ENCODE data around the gene CITED4.
"Not testable (repeated sequence)": the region's sequence is repeated elsewhere in the genome, so short reads cannot be mapped to it uniquely, and the experiment has no call there.

Gene CITED4

DNA sequence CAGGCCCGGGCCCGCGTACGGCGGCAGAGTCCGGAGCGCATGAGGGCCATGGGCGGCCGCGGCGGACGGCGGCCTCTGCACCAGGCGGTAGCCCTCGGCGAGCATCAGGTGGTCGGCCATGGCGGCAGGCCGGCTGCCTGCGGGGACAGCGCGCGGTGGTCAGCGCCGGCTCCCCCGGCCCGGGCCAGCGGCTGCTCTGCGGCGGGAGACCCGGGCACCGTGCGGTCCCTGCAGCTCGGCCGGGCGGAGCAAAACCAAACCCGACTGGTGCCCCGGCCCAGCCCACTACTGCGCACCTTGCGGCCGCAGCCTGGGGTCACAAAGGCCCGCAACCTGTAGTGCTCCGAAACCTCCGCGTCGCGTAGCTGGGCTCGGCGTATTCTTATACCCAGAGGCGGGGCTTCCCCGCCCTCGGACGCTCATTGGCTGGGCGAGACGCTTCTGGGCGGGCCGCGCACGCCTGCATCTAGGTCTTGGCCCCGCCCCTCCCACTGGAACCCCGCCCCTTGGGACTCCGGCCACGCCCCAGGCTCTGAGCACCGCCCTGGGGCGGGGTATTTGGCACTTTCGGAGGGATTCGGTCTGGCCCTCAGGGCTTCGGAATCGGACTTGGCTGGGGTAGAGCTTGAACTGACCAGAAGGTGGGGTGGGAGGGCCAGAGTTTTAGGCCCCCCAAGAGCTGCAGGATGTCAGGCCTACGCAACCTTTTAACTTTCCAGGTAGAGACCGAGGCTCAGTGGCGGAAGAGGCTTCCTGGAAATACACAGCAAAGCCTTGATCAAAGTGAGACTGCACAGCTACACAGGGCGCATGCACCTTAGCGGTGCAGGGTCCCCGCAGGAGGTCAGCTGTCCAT, at the start of gene CITED4:
Gene CITED4, minus strand, starts transcription at position 356 of the 856 bp plus-strand sequence. Its CDS starts 236 bp downstream, at position 120.
- DNase-seq, result peak; percentile 98

GRCh38 chr1:40911105-40911504, 48.9 kb upstream of the CITED4 start:
- DNase-seq, result peak; percentile 2

GRCh38 chr1:40909281-40909680, 47.1 kb upstream of the CITED4 start:
- DNase-seq, result no peak

DNA sequence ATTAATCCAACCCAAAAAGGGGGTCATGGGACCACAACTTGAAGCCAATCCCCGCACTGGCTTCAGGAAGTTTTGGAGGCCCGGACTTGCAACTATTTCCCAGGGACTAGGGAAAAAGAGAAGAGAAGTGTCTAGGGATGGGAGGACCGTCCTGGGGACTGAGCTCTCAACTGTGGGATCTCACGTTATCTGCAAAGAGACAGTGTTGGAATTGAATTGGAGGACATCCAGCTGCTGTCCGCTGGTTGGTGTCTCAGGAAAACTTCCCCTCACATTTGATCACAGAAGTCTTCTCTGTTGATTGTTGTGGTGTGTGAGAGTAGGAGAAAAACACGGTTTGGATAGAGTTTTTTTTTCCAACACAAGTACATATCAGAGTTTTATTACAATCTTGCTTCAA, 46.2 kb upstream of the CITED4 start:
- no peak for DNase-seq

GRCh38 chr1:40907899-40908298, 45.7 kb upstream of the CITED4 start:
- DNase-seq, result peak; percentile 16

GRCh38 chr1:40906781-40907400, 44.7 kb upstream of the CITED4 start:
- DNase-seq, result no peak

DNA sequence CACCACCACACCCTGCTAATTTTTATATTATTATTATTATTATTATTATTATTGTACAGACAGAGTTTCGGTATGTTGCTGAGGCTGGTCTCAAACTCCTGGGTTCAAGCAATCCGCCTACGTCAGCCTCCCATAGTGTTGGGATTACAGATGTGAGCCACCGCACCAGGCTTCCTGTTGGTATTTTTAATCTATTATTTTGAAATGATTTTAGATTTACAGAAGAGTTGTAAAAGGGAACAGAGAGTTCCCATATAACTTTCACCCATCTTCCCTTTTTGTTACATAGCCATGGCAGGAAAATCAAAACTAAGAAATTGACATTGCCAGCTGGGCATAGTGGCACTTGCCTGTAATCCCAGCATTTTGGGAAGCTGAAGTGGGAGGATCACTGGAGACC, 42.9 kb upstream of the CITED4 start:
- DNase-seq, result no peak

DNA sequence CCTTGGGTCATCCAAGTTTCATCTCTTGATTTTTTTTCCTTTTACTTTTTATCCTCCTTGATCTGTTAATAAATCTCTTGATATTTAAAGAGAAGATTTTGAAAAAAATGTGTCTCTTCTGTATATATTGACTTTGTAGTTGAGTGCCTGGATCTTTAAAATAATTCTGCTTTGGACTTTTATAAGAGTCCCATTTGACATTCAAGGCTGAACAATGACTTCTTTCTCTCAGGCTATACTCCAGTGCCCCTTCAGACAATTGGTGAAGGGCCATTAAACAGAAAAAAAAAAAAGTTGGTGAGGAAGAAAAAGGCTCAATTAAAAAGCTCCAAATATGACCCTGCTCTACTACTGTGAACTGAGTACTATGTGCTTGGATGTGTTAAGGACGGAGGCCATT, 40.9 kb upstream of the CITED4 start:
- DNase-seq, result no peak

DNA sequence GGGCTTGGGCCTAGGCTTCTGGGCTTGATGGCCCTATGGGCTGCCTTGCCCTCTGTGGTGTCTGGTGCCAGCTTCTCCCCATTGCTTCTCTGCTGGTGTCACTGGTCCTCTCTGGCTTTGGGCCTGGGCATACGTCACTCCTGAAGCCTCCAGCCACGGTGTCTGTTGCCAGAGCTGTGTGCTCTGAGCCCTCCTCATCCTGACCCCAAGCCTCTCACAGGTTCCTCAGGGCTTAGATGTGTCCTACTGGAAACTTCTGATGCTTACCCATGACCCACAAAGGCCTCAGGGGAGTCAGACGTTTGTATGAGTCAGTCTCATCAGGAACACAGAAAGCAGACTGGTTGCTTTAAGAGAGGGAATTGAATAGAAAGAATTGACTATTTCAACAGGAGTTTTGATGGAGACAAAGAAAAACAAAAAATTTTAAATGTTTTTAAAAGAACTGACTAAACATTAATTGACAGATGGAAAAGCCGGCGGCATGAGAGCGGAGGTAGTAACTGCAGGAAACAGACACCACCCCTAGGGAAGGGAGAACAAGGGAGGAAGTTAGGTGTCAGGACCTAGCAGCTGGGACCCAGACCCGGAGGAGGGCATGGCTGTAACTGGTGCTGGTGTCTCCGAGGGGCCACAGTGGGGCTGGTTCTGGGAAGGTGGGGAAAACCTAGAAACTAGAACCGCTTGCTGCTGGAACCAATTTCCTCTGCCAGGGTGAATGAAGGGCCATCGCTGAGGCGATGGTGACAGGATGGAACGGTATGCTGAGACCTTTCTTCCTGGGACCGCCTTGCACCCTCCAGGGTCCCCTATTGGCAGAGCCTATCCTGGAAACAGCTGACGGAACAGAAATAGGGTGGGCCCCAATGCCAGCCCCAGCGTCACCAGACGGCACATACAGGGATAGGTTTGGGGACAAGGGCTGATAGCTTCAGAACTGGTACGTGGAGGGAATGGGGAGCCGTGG, 40.0 kb upstream of the CITED4 start:
- DNase-seq, result no peak

GRCh38 chr1:40899230-40899870, 37.2 kb upstream of the CITED4 start:
- DNase-seq, result no peak

- DNase-seq, result no peak
Observed at GRCh38 chr1:40898431-40898901, 36.3 kb upstream of the CITED4 start.

GRCh38 chr1:40897513-40897912, 35.4 kb upstream of the CITED4 start:
- DNase-seq, result no peak

- DNase-seq, result no peak
Observed at GRCh38 chr1:40896482-40896881, 34.3 kb upstream of the CITED4 start.

DNA sequence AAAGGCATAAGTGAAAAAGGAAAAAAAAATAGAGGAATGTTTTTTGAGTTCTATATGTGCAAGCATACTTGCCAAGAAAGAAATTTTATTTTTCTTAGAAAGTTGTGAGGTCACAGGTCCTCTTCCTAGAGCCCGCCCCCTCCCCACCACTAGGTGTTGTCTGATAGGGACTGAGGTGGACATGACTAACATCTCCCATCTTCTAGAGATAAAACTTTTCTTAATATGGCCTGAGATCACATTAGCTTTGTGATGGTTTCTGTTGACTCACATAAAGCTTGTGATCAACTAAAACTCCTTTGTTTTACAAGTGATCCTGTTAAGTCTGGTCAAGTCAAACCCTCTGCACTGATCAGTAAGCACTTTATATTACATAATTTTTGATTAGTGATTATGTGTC, 33.4 kb upstream of the CITED4 start:
- no peak for DNase-seq

GRCh38 chr1:40894858-40895257, 32.7 kb upstream of the CITED4 start:
- not testable (repeated sequence) for DNase-seq

DNA sequence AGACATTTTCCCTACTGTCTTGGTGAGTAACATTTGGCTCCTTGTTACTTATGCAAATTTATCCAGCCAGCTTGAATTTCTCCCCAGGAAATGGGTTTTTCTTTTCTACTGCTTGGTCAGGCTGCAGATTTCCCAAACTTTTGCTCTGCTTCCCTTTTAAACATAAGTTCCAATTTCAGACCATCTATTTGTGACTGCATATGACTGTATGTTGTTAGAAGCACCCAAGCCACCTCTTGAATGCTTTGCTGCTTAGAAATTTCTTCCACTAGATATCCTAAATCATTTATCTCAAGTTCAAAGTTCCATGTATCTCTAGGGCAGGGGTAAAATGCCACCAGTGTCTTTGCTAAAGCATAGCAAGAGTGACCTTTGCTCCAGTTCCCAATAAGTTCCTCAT, 32.3 kb upstream of the CITED4 start:
- no peak for DNase-seq

DNA sequence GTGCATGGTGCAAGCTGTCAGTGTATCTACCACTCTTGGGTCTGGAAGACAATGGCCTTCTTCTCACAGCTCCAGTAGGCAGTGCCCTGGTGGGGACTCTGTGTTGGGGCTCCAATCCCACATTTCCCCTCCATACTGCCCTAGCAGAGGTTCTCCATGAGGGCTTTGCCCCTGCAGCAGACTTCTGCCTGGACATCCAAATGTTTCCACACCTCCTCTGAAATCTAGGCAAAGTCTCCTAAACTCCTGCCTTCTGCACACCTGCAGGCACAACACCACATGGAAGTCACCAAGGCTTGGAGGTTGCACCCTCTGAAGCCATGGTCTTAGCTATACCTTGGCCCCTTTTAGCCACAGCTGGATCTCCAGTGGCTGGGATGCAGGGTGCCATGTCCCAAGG, 31.8 kb upstream of the CITED4 start:
- peak; percentile 34 for DNase-seq

GRCh38 chr1:40892354-40892753, 30.2 kb upstream of the CITED4 start:
- no peak for DNase-seq

GRCh38 chr1:40890771-40891170, 28.6 kb upstream of the CITED4 start:
- peak; percentile 10 for DNase-seq

GRCh38 chr1:40887652-40888051, 25.5 kb upstream of the CITED4 start:
- no peak for DNase-seq

DNA sequence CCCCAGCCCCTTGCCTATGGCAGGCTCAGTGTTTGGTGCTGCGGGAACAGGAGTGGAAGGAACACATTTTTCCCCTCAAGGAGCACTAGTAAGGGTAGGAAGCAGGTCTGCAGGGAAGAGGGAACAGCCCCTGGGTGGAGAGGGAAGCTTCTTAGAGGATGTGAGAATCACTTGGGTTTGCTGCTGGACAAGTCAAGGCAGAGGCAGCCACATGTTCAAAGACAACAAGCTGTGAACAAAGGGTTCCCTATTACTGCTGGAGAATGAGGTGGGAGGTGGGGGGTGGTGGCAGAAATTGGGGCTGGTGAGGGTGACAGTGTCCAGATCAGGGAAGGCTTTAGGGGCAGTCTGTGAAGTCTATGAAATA, 24.8 kb upstream of the CITED4 start:
- no peak for DNase-seq

DNA sequence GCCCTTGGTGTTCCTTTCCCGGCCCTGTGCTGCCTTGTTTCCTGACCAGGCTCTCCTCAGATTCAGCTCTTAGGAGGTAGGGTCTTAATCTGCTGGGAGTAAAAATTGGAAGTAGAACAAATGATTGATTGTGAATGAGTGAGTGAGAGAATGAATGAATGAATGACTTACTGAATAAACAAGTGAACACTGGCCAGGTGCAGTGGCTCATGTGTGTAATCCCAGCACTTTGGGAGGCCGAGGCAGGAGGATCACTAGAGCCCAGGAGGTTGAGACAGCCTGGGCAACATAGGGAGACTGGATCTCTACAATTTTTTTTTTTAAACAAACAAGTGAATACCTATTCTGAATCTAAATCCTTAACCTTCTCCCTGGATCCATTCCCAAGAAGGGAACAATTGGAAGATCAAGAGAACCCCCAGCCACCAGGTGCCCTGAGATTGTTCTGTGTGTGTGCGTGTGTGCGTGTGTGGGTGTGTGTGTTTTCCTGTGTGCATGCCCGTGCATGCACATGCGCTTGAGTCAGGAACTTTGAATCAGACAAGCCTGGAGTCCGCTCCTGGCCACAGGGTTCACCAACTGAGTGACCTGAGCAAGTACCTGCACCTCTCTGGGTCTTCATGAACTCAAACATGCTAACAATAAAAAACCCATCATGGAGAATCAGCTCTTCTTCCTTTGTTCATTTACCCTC, 24.3 kb upstream of the CITED4 start:
- DNase-seq, result no peak

All from activated effector memory CD4-positive, alpha-beta T cell treated with anti-CD3 and anti-CD28 coated beads, Interleukin-2, amount 50 U/mL, for 16 hours (primary cell).